Measurements from ENCODE around the gene GGA3. TPM values are rescaled to one million over a fixed set of nuclear protein-coding genes. Genes with fewer than 3 reads are reported as not detected.

The GGA3 gene
- total and polyA plus RNA-seq, 10 of the 15 experiments (the other 5 are each of a cell fraction or from before 2014, with no cell fraction given) = 7.0 to 57.5 (median 34.0) TPM

GRCh38 chr17:75287221-75287620 lies 25.8 kb upstream of the GGA3 start:
- Histone ChIP-seq H3K4me2 (ENCODE audit: control insufficient read depth, insufficient read depth) (peak overlapping the region; percentile 89), H3K36me3 (ENCODE audit: control insufficient read depth in 2 of 2, insufficient read depth in 2 of 2, low read length in 1 of 2) (peaks cover 13 to 16% of the 10 kb centered on the region in 2 experiments), H2AFZ (ENCODE audit: control insufficient read depth, low read depth, low read length) (no peak overlapping the region), H3K9ac (ENCODE audit: control insufficient read depth, insufficient read depth, low read length) (peak overlapping the region; percentile 66; the same call in 1 of the 2 replicates), H4K20me1 (ENCODE audit: control insufficient read depth, insufficient read depth) (no peaks in the 10 kb centered on the region; the same call in 1 of the 2 replicates), H3K27ac (ENCODE audit: control insufficient read depth, insufficient read depth) (no peak overlapping the region), H3K9me3 (replicated peaks; ENCODE audit: control insufficient read depth, insufficient read depth, low read length) (no peaks in the 10 kb centered on the region), H3K4me3 (peak overlapping the region; percentile 91), H3K79me2 (ENCODE audit: control insufficient read depth, insufficient read depth, low read length) (peaks cover 33% of the 10 kb centered on the region), H3K27me3 (replicated peaks in 1 of 2; ENCODE audit: control insufficient read depth in 2 of 2, insufficient read depth in 2 of 2, low read length in 1 of 2) (no peaks in the 10 kb centered on the region), H3K4me1 (ENCODE audit: control insufficient read depth, insufficient read depth, low read length) (peaks cover 20% of the 10 kb centered on the region)
- RAD21 ChIA-PET (ENCODE audit: unreplicated experiment) = no interaction called here
- DNase-seq (ENCODE audit: low read depth, low spot score) = no peak
- no TSS peak for BruUV-seq (replicated peaks)
- FAIRE-seq = no peak
- in situ Hi-C loops (cut with MboI) = no loop called here
- POLR2A ChIA-PET = interaction anchor here (1.3 kb wide), 1 partner anchor 9 kb away, joined by 3 read pairs; no protein-coding TSS in a partner anchor
- intact Hi-C loops (cut with micrococcal nuclease; ENCODE audit: unreplicated experiment) = loop anchor here (5.0 kb wide), 1 partner anchor 35 kb away; no protein-coding TSS in a partner anchor
- SMC1A ChIA-PET (ENCODE audit: uncharacterized antibody, unreplicated experiment) = interaction anchor here (2.3 kb wide), 1 partner anchor 15 kb away, joined by 7 read pairs; no protein-coding TSS in a partner anchor
- CTCF ChIA-PET = interaction anchor here (0.9 to 2.8 kb wide), 3 partner anchors 16 to 125 kb away, joined by 4 to 46 read pairs (median 5); partner anchors contain the start of gene MIF4GD
- no peak for ATAC-seq
- WGBS (ENCODE audit: insufficient coverage, insufficient replicate concordance, low lambda C conversion rate, missing lambda C conversion rate) = 77% methylated on average over 9 of the region's 9 CpGs
- no peak for TF ChIP-seq BHLHE40 (IDR thresholded peaks at IDR 0.05; ENCODE audit: borderline replicate concordance in 1 of 2, low read depth in 2 of 2, low read length in 1 of 2)
- no peak for TF ChIP-seq RUNX3 (IDR thresholded peaks at IDR 0.05; ENCODE audit: low read length)
- no peak for TF ChIP-seq MTA2 (IDR thresholded peaks at IDR 0.05; ENCODE audit: low read depth)
- no peak for TF ChIP-seq SIN3A (IDR thresholded peaks at IDR 0.05; ENCODE audit: low read depth, low read length)
- TF ChIP-seq, protein P1, sequence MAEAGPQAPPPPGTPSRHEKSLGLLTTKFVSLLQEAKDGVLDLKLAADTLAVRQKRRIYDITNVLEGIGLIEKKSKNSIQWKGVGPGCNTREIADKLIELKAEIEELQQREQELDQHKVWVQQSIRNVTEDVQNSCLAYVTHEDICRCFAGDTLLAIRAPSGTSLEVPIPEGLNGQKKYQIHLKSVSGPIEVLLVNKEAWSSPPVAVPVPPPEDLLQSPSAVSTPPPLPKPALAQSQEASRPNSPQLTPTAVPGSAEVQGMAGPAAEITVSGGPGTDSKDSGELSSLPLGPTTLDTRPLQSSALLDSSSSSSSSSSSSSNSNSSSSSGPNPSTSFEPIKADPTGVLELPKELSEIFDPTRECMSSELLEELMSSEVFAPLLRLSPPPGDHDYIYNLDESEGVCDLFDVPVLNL (IDR thresholded peaks at IDR 0.05; ENCODE audit: low read depth, low read length) = no peak
- TF ChIP-seq, protein P2, sequence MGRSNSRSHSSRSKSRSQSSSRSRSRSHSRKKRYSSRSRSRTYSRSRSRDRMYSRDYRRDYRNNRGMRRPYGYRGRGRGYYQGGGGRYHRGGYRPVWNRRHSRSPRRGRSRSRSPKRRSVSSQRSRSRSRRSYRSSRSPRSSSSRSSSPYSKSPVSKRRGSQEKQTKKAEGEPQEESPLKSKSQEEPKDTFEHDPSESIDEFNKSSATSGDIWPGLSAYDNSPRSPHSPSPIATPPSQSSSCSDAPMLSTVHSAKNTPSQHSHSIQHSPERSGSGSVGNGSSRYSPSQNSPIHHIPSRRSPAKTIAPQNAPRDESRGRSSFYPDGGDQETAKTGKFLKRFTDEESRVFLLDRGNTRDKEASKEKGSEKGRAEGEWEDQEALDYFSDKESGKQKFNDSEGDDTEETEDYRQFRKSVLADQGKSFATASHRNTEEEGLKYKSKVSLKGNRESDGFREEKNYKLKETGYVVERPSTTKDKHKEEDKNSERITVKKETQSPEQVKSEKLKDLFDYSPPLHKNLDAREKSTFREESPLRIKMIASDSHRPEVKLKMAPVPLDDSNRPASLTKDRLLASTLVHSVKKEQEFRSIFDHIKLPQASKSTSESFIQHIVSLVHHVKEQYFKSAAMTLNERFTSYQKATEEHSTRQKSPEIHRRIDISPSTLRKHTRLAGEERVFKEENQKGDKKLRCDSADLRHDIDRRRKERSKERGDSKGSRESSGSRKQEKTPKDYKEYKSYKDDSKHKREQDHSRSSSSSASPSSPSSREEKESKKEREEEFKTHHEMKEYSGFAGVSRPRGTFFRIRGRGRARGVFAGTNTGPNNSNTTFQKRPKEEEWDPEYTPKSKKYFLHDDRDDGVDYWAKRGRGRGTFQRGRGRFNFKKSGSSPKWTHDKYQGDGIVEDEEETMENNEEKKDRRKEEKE (IDR thresholded peaks at IDR 0.05) = no peak
- no peak for TF ChIP-seq SREBF2 (IDR thresholded peaks at IDR 0.05; ENCODE audit: low read length)
- TF ChIP-seq, protein P3, sequence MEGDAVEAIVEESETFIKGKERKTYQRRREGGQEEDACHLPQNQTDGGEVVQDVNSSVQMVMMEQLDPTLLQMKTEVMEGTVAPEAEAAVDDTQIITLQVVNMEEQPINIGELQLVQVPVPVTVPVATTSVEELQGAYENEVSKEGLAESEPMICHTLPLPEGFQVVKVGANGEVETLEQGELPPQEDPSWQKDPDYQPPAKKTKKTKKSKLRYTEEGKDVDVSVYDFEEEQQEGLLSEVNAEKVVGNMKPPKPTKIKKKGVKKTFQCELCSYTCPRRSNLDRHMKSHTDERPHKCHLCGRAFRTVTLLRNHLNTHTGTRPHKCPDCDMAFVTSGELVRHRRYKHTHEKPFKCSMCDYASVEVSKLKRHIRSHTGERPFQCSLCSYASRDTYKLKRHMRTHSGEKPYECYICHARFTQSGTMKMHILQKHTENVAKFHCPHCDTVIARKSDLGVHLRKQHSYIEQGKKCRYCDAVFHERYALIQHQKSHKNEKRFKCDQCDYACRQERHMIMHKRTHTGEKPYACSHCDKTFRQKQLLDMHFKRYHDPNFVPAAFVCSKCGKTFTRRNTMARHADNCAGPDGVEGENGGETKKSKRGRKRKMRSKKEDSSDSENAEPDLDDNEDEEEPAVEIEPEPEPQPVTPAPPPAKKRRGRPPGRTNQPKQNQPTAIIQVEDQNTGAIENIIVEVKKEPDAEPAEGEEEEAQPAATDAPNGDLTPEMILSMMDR (IDR thresholded peaks at IDR 0.05 in 2 of 3, conservative IDR thresholded peaks at IDR 0.05 in 1 of 3; ENCODE audit: control insufficient read depth in 2 of 3, extremely low read depth in 1 of 3, insufficient read depth in 1 of 3, low read depth in 3 of 3, low read length in 3 of 3) = no peak
- TF ChIP-seq CREB1 (IDR thresholded peaks at IDR 0.05; ENCODE audit: low read depth) = no peak
- TF ChIP-seq ZBTB40 (IDR thresholded peaks at IDR 0.05; ENCODE audit: borderline replicate concordance) = no peak
- TF ChIP-seq CBX3 (IDR thresholded peaks at IDR 0.05; ENCODE audit: borderline replicate concordance, low read depth) = no peak
- no peak for TF ChIP-seq MXI1 (IDR thresholded peaks at IDR 0.05; ENCODE audit: low read depth, low read length)
- TF ChIP-seq SRF (IDR thresholded peaks at IDR 0.05; ENCODE audit: low read depth in 2 of 2, low read length in 2 of 2) = no peak

Data from GM12878 (cell line).